H9 (cell line): ENCODE results near the gene ZSCAN22. TPM values are rescaled to one million over a fixed set of nuclear protein-coding genes. Genes with fewer than 3 reads are reported as not detected.

Source experiments
- DNase-seq: peaks from one replicate; pipeline ENCODE4 v3.0.0-alpha.2; 2017
- H2AFZ ChIP-seq: one replicate; pipeline ENCODE4 v1.6.1; 2013; ENCODE audit warnings: mild to moderate bottlenecking, low read length, control low read depth, moderate library complexity
- H2AK5ac ChIP-seq: 2 replicates; pipeline ENCODE4 v1.6.1; 2013; ENCODE audit warnings: low read length, control low read depth, mixed read lengths; ENCODE audit not compliant: insufficient read length
- H2BK120ac ChIP-seq: one replicate; pipeline ENCODE4 v1.6.1; 2013; ENCODE audit warnings: low read depth, mild to moderate bottlenecking, low read length, control low read depth, inconsistent platforms; ENCODE audit not compliant: poor library complexity, severe bottlenecking
- H2BK12ac ChIP-seq: 2 replicates; pipeline ENCODE4 v1.6.1; 2013; ENCODE audit warnings: low read length, control low read depth, mixed read lengths, low read depth; ENCODE audit not compliant: insufficient read length
- H2BK15ac ChIP-seq: 2 replicates; pipeline ENCODE4 v1.6.1; 2013; ENCODE audit warnings: low read depth, low read length, control low read depth
- H2BK20ac ChIP-seq: one replicate; pipeline ENCODE4 v1.6.1; 2013; ENCODE audit warnings: low read depth, mild to moderate bottlenecking, low read length, control low read depth, inconsistent platforms; ENCODE audit not compliant: poor library complexity, severe bottlenecking
- H2BK5ac ChIP-seq: 2 replicates; pipeline ENCODE4 v1.6.1; 2013; ENCODE audit warnings: low read length, control low read depth, mixed read lengths; ENCODE audit not compliant: insufficient read length
- H3K14ac ChIP-seq: 2 replicates; pipeline ENCODE4 v1.6.1; 2013; ENCODE audit warnings: low read length, control low read depth; ENCODE audit not compliant: insufficient read depth
- H3K18ac ChIP-seq: 2 replicates; pipeline ENCODE4 v1.6.1; 2013; ENCODE audit warnings: low read depth, mild to moderate bottlenecking, mixed read lengths, low read length, control low read depth; ENCODE audit not compliant: insufficient read length
- H3K23ac ChIP-seq: 2 replicates; pipeline ENCODE4 v1.6.1; 2013; ENCODE audit warnings: low read length, control low read depth, mixed read lengths, low read depth; ENCODE audit not compliant: insufficient read length
- H3K23me2 ChIP-seq: 2 replicates; pipeline ENCODE4 v1.6.1; 2013; ENCODE audit warnings: low read depth, mild to moderate bottlenecking, mixed read lengths, low read length, control low read depth; ENCODE audit not compliant: insufficient read length, poor library complexity, severe bottlenecking
- H3K27ac ChIP-seq: 2 replicates; pipeline ENCODE4 v1.5.1; 2013; ENCODE audit warnings: low read length, control low read depth, mixed read lengths, low read depth; ENCODE audit not compliant: insufficient read length
- H3K27me3 ChIP-seq: 2 replicates; pipeline ENCODE4 v1.6.1; 2013; ENCODE audit warnings: low read length, control low read depth, inconsistent platforms; ENCODE audit not compliant: insufficient read depth
- H3K4ac ChIP-seq: 2 replicates; pipeline ENCODE4 v1.6.1; 2013; ENCODE audit warnings: low read depth, mild to moderate bottlenecking, control low read depth, inconsistent platforms, low read length, moderate library complexity
- H3K4me1 ChIP-seq: 2 replicates; pipeline ENCODE4 v1.6.1; 2013; ENCODE audit warnings: low read length, control low read depth, inconsistent platforms; ENCODE audit not compliant: insufficient read depth
- H3K4me2 ChIP-seq: 2 replicates; pipeline ENCODE4 v1.6.1; 2013; ENCODE audit warnings: low read length, control low read depth, mixed read lengths; ENCODE audit not compliant: insufficient read length, insufficient read depth
- H3K56ac ChIP-seq: 2 replicates; pipeline ENCODE4 v1.6.1; 2013; ENCODE audit warnings: low read depth, mild to moderate bottlenecking, mixed read lengths, low read length, control low read depth; ENCODE audit not compliant: insufficient read length
- H3K79me1 ChIP-seq: 2 replicates; pipeline ENCODE4 v1.6.1; 2013; ENCODE audit warnings: low read depth, mild to moderate bottlenecking, moderate library complexity, low read length, control low read depth, inconsistent platforms; ENCODE audit not compliant: insufficient read depth, poor library complexity, severe bottlenecking
- H3K79me2 ChIP-seq: 2 replicates; pipeline ENCODE4 v1.6.1; 2013; ENCODE audit warnings: low read length, control low read depth, inconsistent platforms; ENCODE audit not compliant: insufficient read depth
- H3K9ac ChIP-seq: 2 replicates; pipeline ENCODE4 v1.6.1; 2013; ENCODE audit warnings: low read length, control low read depth, mixed read lengths; ENCODE audit not compliant: insufficient read length; ENCODE audit errors: extremely low read depth
- H3K9me3 ChIP-seq: one replicate; pipeline ENCODE4 v1.6.1; 2013; ENCODE audit warnings: low read depth, low read length, inconsistent platforms; ENCODE audit not compliant: control insufficient read depth
- H3T11ph ChIP-seq: one replicate; pipeline ENCODE4 v1.6.1; 2013; ENCODE audit warnings: mild to moderate bottlenecking, low read length, control low read depth, inconsistent platforms
- H4K20me1 ChIP-seq: one replicate; pipeline ENCODE4 v1.6.1; 2013; ENCODE audit not compliant: control insufficient read depth, insufficient read length, insufficient read depth
- H4K5ac ChIP-seq: 2 replicates; pipeline ENCODE4 v1.6.1; 2013; ENCODE audit warnings: low read depth, mild to moderate bottlenecking, mixed read lengths, low read length, control low read depth; ENCODE audit not compliant: insufficient read length
- H4K8ac ChIP-seq: replicated peaks from 2 replicates; pipeline ENCODE4 v1.6.1; 2013; ENCODE audit warnings: low read length, control low read depth, mixed read lengths, low read depth; ENCODE audit not compliant: insufficient read length
- H4K91ac ChIP-seq: 2 replicates; pipeline ENCODE4 v1.6.1; 2013; ENCODE audit warnings: low read depth, mild to moderate bottlenecking, moderate library complexity, mixed read lengths, low read length, control low read depth; ENCODE audit not compliant: insufficient read length
- H3K27ac Mint-ChIP-seq, 3 experiments: 2 replicates in 2 of 3; 3 replicates in 1 of 3; pipeline ENCODE4 v1.8.0; 2020 to 2021; ENCODE audit warnings: mixed read lengths in 3 of 3, mild to moderate bottlenecking in 1 of 3, moderate library complexity in 1 of 3
- H3K27me3 Mint-ChIP-seq: 2 replicates; pipeline ENCODE4 v1.8.0; 2021; ENCODE audit warnings: low read depth, mild to moderate bottlenecking, moderate library complexity, mixed read lengths
- H3K36me3 Mint-ChIP-seq, 3 experiments: 2 replicates in 2 of 3; 3 replicates in 1 of 3; pipeline ENCODE4 v1.8.0; 2020 to 2021; ENCODE audit warnings: low read depth in 3 of 3, mixed read lengths in 3 of 3; ENCODE audit not compliant: insufficient read depth in 1 of 3
- H3K4me1 Mint-ChIP-seq, 2 experiments: 2 replicates each; pipeline ENCODE4 v1.8.0; 2020; ENCODE audit warnings: mixed read lengths in 2 of 2
- H3K4me3 Mint-ChIP-seq, 2 experiments: 2 replicates in 1 of 2; 3 replicates in 1 of 2; pipeline ENCODE4 v1.8.0; 2020 to 2021; ENCODE audit warnings: mild to moderate bottlenecking in 2 of 2, mixed read lengths in 2 of 2, moderate library complexity in 1 of 2
- H3K9me3 Mint-ChIP-seq, 2 experiments: 2 replicates in 1 of 2; 3 replicates in 1 of 2; pipeline ENCODE4 v1.8.0; 2020; ENCODE audit warnings: mild to moderate bottlenecking in 2 of 2, mixed read lengths in 2 of 2, moderate library complexity in 1 of 2
- CTCF ChIP-seq: fragments of 200-600 bp; sonication (generic); conservative IDR thresholded peaks from 3 replicates; pipeline ENCODE4 v1.8.0; 2021; ENCODE audit warnings: antibody characterized with exemption, mild to moderate bottlenecking
- WGBS: extraction: QIAGEN DNeasy Blood & Tissue Kit; methylation state at CpG from one replicate; pipeline ENCODE4 v1.1.7; 2013; ENCODE audit warnings: missing lambda C conversion rate, low lambda C conversion rate, mixed read lengths; ENCODE audit not compliant: insufficient read length; ENCODE audit errors: extremely low coverage; 5-methylcytosine and 5-hydroxymethylcytosine counted together
- total RNA-seq: library from RNA; stranded (reverse); gene quantifications from 2 replicates; pipeline ENCODE4 v1.2.1, GENCODE V29; 2021

Gene ZSCAN22
- total RNA-seq, 1 experiment from 2014 or later = 4.8 TPM

GRCh38 chr19:58351558-58351878 is 24.7 kb downstream of the ZSCAN22 start:
- H3K9ac ChIP-seq = no peak overlapping the region
- no peak for DNase-seq
- no peak overlapping the region for H2AK5ac ChIP-seq
- H2BK12ac ChIP-seq = no peak overlapping the region
- Mint-ChIP-seq H3K4me1 (peaks cover 0 to 6% of the 10 kb centered on the region in 2 experiments; a peak in 2 of 4 replicates), H3K36me3 (peaks cover 0 to 4% (median 2%) of the 10 kb centered on the region in 3 experiments; a peak in 4 of 7 replicates), H3K27me3 (peaks cover 4% of the 10 kb centered on the region), H3K4me3 (no peak overlapping the region), H3K27ac (no peak overlapping the region), H3K9me3 (no peaks in the 10 kb centered on the region)
- no peak overlapping the region for H2BK5ac ChIP-seq
- H3K14ac ChIP-seq = no peak overlapping the region
- H3T11ph ChIP-seq = no peak overlapping the region
- TF ChIP-seq CTCF = no peak
- no peaks in the 10 kb centered on the region for H3K79me2 ChIP-seq
- H3K27me3 ChIP-seq = no peaks in the 10 kb centered on the region
- WGBS = no CpG with 5 or more reads among the region's 9 CpGs
- no peak overlapping the region for H2BK120ac ChIP-seq
- H4K20me1 ChIP-seq = no peaks in the 10 kb centered on the region
- H3K4me1 ChIP-seq = no peaks in the 10 kb centered on the region
- no peaks in the 10 kb centered on the region for H3K9me3 ChIP-seq
- H3K79me1 ChIP-seq = no peaks in the 10 kb centered on the region
- H4K5ac ChIP-seq = no peak overlapping the region
- H4K91ac ChIP-seq = no peak overlapping the region
- H3K4ac ChIP-seq = no peak overlapping the region
- H2BK15ac ChIP-seq = no peak overlapping the region
- no peak overlapping the region for H3K56ac ChIP-seq
- H3K27ac ChIP-seq = no peak overlapping the region
- no peak overlapping the region for H2AFZ ChIP-seq
- H3K23me2 ChIP-seq = peaks cover 6% of the 10 kb centered on the region
- H3K4me2 ChIP-seq = no peak overlapping the region
- no peak overlapping the region for H3K23ac ChIP-seq
- no peak overlapping the region for H2BK20ac ChIP-seq
- H4K8ac ChIP-seq = no peak overlapping the region
- no peak overlapping the region for H3K18ac ChIP-seq
